ENCODE measurements around the gene MYO1E. TPM values are rescaled to one million over a fixed set of nuclear protein-coding genes. Genes with fewer than 3 reads are reported as not detected.

The MYO1E gene
- total RNA-seq, 6 experiments from 2014 or later = 45.2 to 139 (median 68.9) TPM

- Histone ChIP-seq H3K4me1 (peaks cover 0 to 40% (median 0%) of the 10 kb centered on the region in 4 donors), H3K27me3 (no peaks in the 10 kb centered on the region), H3K36me3 (no peaks in the 10 kb centered on the region), H3K4me3 (no peak overlapping the region), H3K9me3 (no peaks in the 10 kb centered on the region), H3K27ac (peak overlapping the region in 2 of 3 donors; percentile 41 to 54)
- TF ChIP-seq CTCF (IDR thresholded peaks at IDR 0.05) = no peak
- TF ChIP-seq POLR2A (IDR thresholded peaks at IDR 0.05) = no peak
- WGBS (ENCODE audit: insufficient coverage, low coverage, low lambda C conversion rate, missing lambda C conversion rate) = 90% methylated on average over 15 of the region's 15 CpGs
- ATAC-seq (no peak), DNase-seq (no peak)
- intact Hi-C loops (cut with DNase I) = no loop called here
Observed at GRCh38 chr15:59304034-59304795, 68.5 kb downstream of the MYO1E start.

- 94% methylated on average over 8 of the region's 9 CpGs for WGBS (ENCODE audit: insufficient coverage, low coverage, low lambda C conversion rate, missing lambda C conversion rate)
- H3K9me3 ChIP-seq = no peaks in the 10 kb centered on the region
- intact Hi-C loops (cut with DNase I) = no loop called here
- H3K27me3 ChIP-seq = no peaks in the 10 kb centered on the region
- DNase-seq (no peak), ATAC-seq (no peak)
- TF ChIP-seq POLR2A (IDR thresholded peaks at IDR 0.05) = no peak
- no peak for TF ChIP-seq CTCF (IDR thresholded peaks at IDR 0.05)
- H3K4me1 ChIP-seq = peaks cover 0 to 40% (median 0%) of the 10 kb centered on the region in 4 donors
- no peaks in the 10 kb centered on the region for H3K36me3 ChIP-seq
- no peak overlapping the region for H3K4me3 ChIP-seq
- H3K27ac ChIP-seq = no peak overlapping the region
Observed at GRCh38 chr15:59303633-59304032, 69.0 kb downstream of the MYO1E start.

- no peak for ATAC-seq
- Histone ChIP-seq H3K36me3 (no peaks in the 10 kb centered on the region), H3K9me3 (no peaks in the 10 kb centered on the region), H3K27ac (no peak overlapping the region), H3K4me3 (no peak overlapping the region), H3K4me1 (peaks cover 0 to 40% (median 0%) of the 10 kb centered on the region in 4 donors), H3K27me3 (no peaks in the 10 kb centered on the region)
- intact Hi-C loops (cut with DNase I) = no loop called here
- WGBS (ENCODE audit: insufficient coverage, low coverage, low lambda C conversion rate, missing lambda C conversion rate) = 85% methylated on average over 3 of the region's 8 CpGs
- no peak for DNase-seq
- TF ChIP-seq CTCF (IDR thresholded peaks at IDR 0.05) = no peak
Observed at GRCh38 chr15:59303136-59303535, 69.5 kb downstream of the MYO1E start.

GRCh38 chr15:59301527-59301926, 71.1 kb downstream of the MYO1E start:
- WGBS (ENCODE audit: insufficient coverage, low coverage, low lambda C conversion rate, missing lambda C conversion rate) = 93% methylated on average over 6 of the region's 6 CpGs
- Histone ChIP-seq H3K4me3 (no peak overlapping the region), H3K9me3 (no peaks in the 10 kb centered on the region), H3K4me1 (peaks cover 0 to 32% (median 0%) of the 10 kb centered on the region in 4 donors), H3K27me3 (no peaks in the 10 kb centered on the region), H3K27ac (no peak overlapping the region), H3K36me3 (no peaks in the 10 kb centered on the region)
- no peak for TF ChIP-seq POLR2A (IDR thresholded peaks at IDR 0.05)
- intact Hi-C loops (cut with DNase I) = no loop called here
- ATAC-seq = no peak
- DNase-seq = no peak

GRCh38 chr15:59300618-59301139, 72.0 kb downstream of the MYO1E start:
- Histone ChIP-seq H3K9me3 (no peaks in the 10 kb centered on the region), H3K36me3 (no peaks in the 10 kb centered on the region), H3K27me3 (no peaks in the 10 kb centered on the region), H3K4me3 (no peak overlapping the region), H3K4me1 (peaks cover 0 to 28% (median 0%) of the 10 kb centered on the region in 4 donors), H3K27ac (peak overlapping the region in 1 of 3 donors; percentile 6)
- no peak for TF ChIP-seq POLR2A (IDR thresholded peaks at IDR 0.05)
- TF ChIP-seq CTCF (IDR thresholded peaks at IDR 0.05) = no peak
- peak in 1 of 4 donors; percentile 36 for ATAC-seq
- intact Hi-C loops (cut with DNase I) = no loop called here
- WGBS (ENCODE audit: insufficient coverage, low coverage, low lambda C conversion rate, missing lambda C conversion rate) = 65% methylated on average over 4 of the region's 6 CpGs
- peak in 1 of 3 donors; percentile 41 for DNase-seq
